Measurements from ENCODE around the gene CREG2.

GRCh38 chr2:101396316-101396717 lies 9.0 kb upstream of the CREG2 start:
- TF ChIP-seq CTCF (IDR thresholded peaks at IDR 0.05 in 8 of 11, conservative IDR thresholded peaks at IDR 0.05 in 3 of 11) (no peak), POLR2A (IDR thresholded peaks at IDR 0.05) (no peak)

Data from spleen (tissue), 7 donors.